ENCODE data around the gene IKZF1.

DNA sequence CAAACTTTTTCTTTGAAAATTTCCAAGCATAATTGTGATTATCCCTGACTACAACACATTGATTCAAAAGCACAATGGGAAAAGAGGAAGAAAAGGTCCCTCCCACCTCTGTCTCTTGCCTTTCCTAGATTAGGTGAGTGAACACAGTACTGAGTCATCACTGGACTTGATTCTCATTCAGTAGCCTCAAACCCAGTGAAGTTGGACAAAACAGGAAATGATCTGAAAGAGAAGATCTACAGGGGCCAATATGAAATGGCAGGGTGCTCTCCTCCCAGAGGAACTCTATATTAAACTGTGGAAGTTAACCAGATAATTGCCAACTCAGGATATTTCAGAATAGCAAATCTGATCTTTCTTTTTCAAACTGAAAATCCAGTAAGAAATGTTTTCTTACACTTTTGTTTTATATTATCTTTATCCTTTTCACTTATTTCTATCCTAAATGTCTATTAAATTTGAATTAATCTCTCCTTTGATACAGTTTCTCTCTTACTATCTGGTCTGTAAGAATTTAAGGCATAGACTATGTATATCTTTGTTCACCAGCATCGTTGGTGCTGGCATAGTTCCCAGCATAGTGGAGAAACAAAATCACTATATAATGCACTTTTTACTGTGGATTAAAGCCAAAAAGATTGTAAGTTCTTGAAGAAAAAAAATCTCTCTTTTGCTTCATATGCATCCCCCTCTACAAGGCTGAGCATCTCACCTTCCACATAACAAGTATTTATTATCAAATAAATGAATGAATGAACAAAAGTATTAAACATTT lies 41.4 kb upstream of the IKZF1 start:
- TF ChIP-seq, protein P1, sequence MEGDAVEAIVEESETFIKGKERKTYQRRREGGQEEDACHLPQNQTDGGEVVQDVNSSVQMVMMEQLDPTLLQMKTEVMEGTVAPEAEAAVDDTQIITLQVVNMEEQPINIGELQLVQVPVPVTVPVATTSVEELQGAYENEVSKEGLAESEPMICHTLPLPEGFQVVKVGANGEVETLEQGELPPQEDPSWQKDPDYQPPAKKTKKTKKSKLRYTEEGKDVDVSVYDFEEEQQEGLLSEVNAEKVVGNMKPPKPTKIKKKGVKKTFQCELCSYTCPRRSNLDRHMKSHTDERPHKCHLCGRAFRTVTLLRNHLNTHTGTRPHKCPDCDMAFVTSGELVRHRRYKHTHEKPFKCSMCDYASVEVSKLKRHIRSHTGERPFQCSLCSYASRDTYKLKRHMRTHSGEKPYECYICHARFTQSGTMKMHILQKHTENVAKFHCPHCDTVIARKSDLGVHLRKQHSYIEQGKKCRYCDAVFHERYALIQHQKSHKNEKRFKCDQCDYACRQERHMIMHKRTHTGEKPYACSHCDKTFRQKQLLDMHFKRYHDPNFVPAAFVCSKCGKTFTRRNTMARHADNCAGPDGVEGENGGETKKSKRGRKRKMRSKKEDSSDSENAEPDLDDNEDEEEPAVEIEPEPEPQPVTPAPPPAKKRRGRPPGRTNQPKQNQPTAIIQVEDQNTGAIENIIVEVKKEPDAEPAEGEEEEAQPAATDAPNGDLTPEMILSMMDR (IDR thresholded peaks at IDR 0.05; ENCODE audit: insufficient read depth, low read depth, low read length), result no peak
- no peak for TF ChIP-seq EZH2 (IDR thresholded peaks at IDR 0.05; ENCODE audit: insufficient read depth, low read length)
